MM.1S (cell line): ENCODE results near the gene KIF20B.

Experiments
- EZH2 ChIP-seq: fragments of 300-600 bp; sonication (generic); optimal IDR thresholded peaks from 2 replicates; pipeline ENCODE3; 2017; ENCODE audit warnings: low read depth, mild to moderate bottlenecking, antibody characterized with exemption, low read length, mixed read lengths
- EZH2phosphoT487 ChIP-seq: fragments of 300-600 bp; sonication (generic); IDR thresholded peaks from 2 replicates; pipeline ENCODE4 v1.6.1; 2018; ENCODE audit warnings: antibody characterized with exemption, low read length
- TF ChIP-seq, protein P1 (sequence below): fragments of 300-600 bp; sonication (generic); IDR thresholded peaks from 2 replicates; pipeline ENCODE4 v1.5.1; 2016; ENCODE audit warnings: antibody characterized with exemption, low read length, mixed read lengths

DNA sequence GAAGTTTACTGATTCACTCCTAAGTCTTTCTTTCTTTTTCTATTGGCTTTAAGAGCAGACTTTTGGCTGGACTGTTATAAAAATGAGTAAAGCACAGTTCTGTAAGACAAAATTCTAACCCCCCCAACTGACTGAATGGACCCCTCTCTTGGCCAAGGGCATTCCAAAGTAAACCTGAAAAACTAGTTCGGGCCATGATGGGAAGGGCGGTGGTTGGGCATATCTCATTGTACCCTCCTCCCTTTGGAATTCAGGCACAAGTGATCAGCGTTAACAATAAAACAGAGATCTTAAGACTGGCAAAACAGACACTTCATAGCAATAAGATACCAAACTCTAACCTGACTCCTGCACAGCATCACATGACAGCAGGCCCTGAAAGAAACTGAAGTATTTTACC is 6.1 kb upstream of the KIF20B start:
- TF ChIP-seq, protein P1, sequence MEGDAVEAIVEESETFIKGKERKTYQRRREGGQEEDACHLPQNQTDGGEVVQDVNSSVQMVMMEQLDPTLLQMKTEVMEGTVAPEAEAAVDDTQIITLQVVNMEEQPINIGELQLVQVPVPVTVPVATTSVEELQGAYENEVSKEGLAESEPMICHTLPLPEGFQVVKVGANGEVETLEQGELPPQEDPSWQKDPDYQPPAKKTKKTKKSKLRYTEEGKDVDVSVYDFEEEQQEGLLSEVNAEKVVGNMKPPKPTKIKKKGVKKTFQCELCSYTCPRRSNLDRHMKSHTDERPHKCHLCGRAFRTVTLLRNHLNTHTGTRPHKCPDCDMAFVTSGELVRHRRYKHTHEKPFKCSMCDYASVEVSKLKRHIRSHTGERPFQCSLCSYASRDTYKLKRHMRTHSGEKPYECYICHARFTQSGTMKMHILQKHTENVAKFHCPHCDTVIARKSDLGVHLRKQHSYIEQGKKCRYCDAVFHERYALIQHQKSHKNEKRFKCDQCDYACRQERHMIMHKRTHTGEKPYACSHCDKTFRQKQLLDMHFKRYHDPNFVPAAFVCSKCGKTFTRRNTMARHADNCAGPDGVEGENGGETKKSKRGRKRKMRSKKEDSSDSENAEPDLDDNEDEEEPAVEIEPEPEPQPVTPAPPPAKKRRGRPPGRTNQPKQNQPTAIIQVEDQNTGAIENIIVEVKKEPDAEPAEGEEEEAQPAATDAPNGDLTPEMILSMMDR = no peak
- no peak for TF ChIP-seq EZH2phosphoT487
- TF ChIP-seq EZH2 = no peak
